Neural crest cell (in vitro differentiated cells): ENCODE data around the gene CLDN11. TPM values are rescaled to one million over a fixed set of nuclear protein-coding genes. Genes with fewer than 3 reads are reported as not detected.

ENCODE experiments used
- DNase-seq: peaks from one replicate; pipeline ENCODE4 v3.0.0; 2021; ENCODE audit warnings: low read depth, mixed read lengths, low spot score
- H3K27ac Mint-ChIP-seq: one replicate; pipeline ENCODE4 v1.8.0; 2021; ENCODE audit warnings: mild to moderate bottlenecking, mixed read lengths; ENCODE audit not compliant: unreplicated experiment
- H3K27me3 Mint-ChIP-seq: 2 replicates; pipeline ENCODE4 v1.8.0; 2021; ENCODE audit warnings: low read depth, mild to moderate bottlenecking, mixed read lengths
- H3K36me3 Mint-ChIP-seq: 2 replicates; pipeline ENCODE4 v1.8.0; 2021; ENCODE audit warnings: low read depth, mild to moderate bottlenecking, mixed read lengths
- H3K4me1 Mint-ChIP-seq: 2 replicates; pipeline ENCODE4 v1.8.0; 2021; ENCODE audit warnings: mixed read lengths
- H3K4me3 Mint-ChIP-seq: one replicate; pipeline ENCODE4 v1.8.0; 2021; ENCODE audit warnings: mild to moderate bottlenecking, mixed read lengths
- H3K9me3 Mint-ChIP-seq: 2 replicates; pipeline ENCODE4 v1.8.0; 2021; ENCODE audit warnings: mixed read lengths
- CTCF ChIP-seq: fragments of 200-600 bp; sonication (generic); conservative IDR thresholded peaks from 2 replicates; pipeline ENCODE4 v1.5.0; 2021; ENCODE audit warnings: antibody characterized with exemption, mild to moderate bottlenecking
- total RNA-seq: library from RNA; stranded (reverse); gene quantifications from 2 replicates; pipeline ENCODE4 v1.2.1, GENCODE V29; 2021

The CLDN11 gene
- total RNA-seq, 1 donor from 2014 or later: 2.0 TPM

DNA sequence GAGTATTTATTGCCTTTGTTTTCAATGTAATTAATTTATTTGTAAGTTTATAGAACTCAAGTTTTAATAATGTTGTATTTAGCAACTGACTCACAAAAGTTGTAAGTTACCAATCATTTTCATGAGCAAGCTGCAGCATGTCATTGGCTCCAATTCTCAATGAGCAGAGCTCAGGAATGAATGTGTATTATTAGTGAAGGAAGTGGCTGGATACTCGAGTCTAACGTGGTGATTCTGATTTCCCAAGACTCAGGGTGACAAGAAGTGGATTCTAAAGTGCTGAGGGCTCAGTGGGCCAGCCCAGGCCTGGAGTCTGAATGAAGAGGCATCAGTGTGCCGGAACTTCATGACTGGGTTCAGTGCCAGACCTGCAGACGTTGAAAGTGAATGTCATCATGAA, 39.6 kb downstream of the CLDN11 start:
- no peak for DNase-seq
- no peaks in the 10 kb centered on the region for H3K36me3 Mint-ChIP-seq

DNA sequence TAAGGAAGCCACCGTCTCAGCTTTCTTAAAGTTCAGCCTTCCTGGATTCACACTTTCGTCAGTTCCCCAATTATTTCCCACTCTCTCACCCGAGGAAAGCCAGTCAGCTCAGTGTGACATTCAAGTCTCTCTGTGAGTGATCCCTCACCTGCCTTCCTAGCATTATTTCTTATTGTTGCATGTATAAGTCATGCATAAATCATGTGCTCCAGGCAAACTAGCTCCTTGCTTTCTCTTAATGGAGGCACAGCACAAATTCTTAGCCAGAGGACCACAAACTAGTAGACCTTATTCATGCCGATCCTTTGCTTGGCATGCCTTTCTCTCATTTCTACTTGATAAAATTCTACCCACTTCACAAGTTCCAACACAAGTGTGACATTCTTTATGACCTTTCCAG, 44.3 kb downstream of the CLDN11 start:
- H3K36me3 Mint-ChIP-seq: no peaks in the 10 kb centered on the region
- H3K27me3 Mint-ChIP-seq: no peaks in the 10 kb centered on the region
- no peak for DNase-seq
- no peak overlapping the region for H3K4me3 Mint-ChIP-seq
- no peak for TF ChIP-seq CTCF
- H3K4me1 Mint-ChIP-seq: peaks cover 11% of the 10 kb centered on the region
- no peak overlapping the region for H3K27ac Mint-ChIP-seq
- no peaks in the 10 kb centered on the region for H3K9me3 Mint-ChIP-seq

More for the DNA sequence above, 39.6 kb downstream of the CLDN11 start:
- Mint-ChIP-seq H3K9me3 (no peaks in the 10 kb centered on the region), H3K4me1 (no peaks in the 10 kb centered on the region), H3K27me3 (no peaks in the 10 kb centered on the region), H3K27ac (no peak overlapping the region), H3K4me3 (no peak overlapping the region)
- TF ChIP-seq CTCF: no peak

GRCh38 chr3:170465955-170466354, 47.3 kb downstream of the CLDN11 start:
- H3K9me3 Mint-ChIP-seq: no peaks in the 10 kb centered on the region
- peaks cover 24% of the 10 kb centered on the region for H3K4me1 Mint-ChIP-seq
- H3K4me3 Mint-ChIP-seq: no peak overlapping the region
- no peak overlapping the region for H3K27ac Mint-ChIP-seq
- TF ChIP-seq CTCF: no peak
- H3K27me3 Mint-ChIP-seq: no peaks in the 10 kb centered on the region
- no peaks in the 10 kb centered on the region for H3K36me3 Mint-ChIP-seq
- DNase-seq: no peak

- no peak for DNase-seq
- Mint-ChIP-seq H3K4me1 (peaks cover 28% of the 10 kb centered on the region), H3K27ac (no peak overlapping the region), H3K36me3 (no peaks in the 10 kb centered on the region), H3K27me3 (no peaks in the 10 kb centered on the region), H3K4me3 (no peak overlapping the region), H3K9me3 (no peaks in the 10 kb centered on the region)
- no peak for TF ChIP-seq CTCF
These were observed 48.3 kb downstream of the CLDN11 start for GRCh38 chr3:170467007-170467406.

- Mint-ChIP-seq H3K4me3 (no peak overlapping the region), H3K36me3 (no peaks in the 10 kb centered on the region)
- no peak for DNase-seq
These were observed 49.0 kb downstream of the CLDN11 start for GRCh38 chr3:170467571-170468147.

More at GRCh38 chr3:170467571-170468147, 49.0 kb downstream of the CLDN11 start:
- TF ChIP-seq CTCF: no peak
- Mint-ChIP-seq H3K4me1 (peaks cover 28% of the 10 kb centered on the region), H3K27ac (no peak overlapping the region), H3K27me3 (no peaks in the 10 kb centered on the region), H3K9me3 (no peaks in the 10 kb centered on the region)
